Measurements from ENCODE around the gene OLA1.

- TF ChIP-seq CTCF (IDR thresholded peaks at IDR 0.05; ENCODE audit: poor library complexity, severe bottlenecking): no peak
- no peak for TF ChIP-seq RAD21 (conservative IDR thresholded peaks at IDR 0.05)
- TF ChIP-seq EZH2 (IDR thresholded peaks at IDR 0.05; ENCODE audit: borderline replicate concordance, insufficient read depth, low read length, poor library complexity, severe bottlenecking): no peak
- TF ChIP-seq TAF1 (IDR thresholded peaks at IDR 0.05; ENCODE audit: low read depth): no peak
- no peak for TF ChIP-seq POLR2AphosphoS5 (IDR thresholded peaks at IDR 0.05)
- no peak for TF ChIP-seq EP300 (conservative IDR thresholded peaks at IDR 0.05; ENCODE audit: poor library complexity, severe bottlenecking)
- TF ChIP-seq, protein P1, sequence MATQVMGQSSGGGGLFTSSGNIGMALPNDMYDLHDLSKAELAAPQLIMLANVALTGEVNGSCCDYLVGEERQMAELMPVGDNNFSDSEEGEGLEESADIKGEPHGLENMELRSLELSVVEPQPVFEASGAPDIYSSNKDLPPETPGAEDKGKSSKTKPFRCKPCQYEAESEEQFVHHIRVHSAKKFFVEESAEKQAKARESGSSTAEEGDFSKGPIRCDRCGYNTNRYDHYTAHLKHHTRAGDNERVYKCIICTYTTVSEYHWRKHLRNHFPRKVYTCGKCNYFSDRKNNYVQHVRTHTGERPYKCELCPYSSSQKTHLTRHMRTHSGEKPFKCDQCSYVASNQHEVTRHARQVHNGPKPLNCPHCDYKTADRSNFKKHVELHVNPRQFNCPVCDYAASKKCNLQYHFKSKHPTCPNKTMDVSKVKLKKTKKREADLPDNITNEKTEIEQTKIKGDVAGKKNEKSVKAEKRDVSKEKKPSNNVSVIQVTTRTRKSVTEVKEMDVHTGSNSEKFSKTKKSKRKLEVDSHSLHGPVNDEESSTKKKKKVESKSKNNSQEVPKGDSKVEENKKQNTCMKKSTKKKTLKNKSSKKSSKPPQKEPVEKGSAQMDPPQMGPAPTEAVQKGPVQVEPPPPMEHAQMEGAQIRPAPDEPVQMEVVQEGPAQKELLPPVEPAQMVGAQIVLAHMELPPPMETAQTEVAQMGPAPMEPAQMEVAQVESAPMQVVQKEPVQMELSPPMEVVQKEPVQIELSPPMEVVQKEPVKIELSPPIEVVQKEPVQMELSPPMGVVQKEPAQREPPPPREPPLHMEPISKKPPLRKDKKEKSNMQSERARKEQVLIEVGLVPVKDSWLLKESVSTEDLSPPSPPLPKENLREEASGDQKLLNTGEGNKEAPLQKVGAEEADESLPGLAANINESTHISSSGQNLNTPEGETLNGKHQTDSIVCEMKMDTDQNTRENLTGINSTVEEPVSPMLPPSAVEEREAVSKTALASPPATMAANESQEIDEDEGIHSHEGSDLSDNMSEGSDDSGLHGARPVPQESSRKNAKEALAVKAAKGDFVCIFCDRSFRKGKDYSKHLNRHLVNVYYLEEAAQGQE (IDR thresholded peaks at IDR 0.05; ENCODE audit: borderline replicate concordance): no peak
- no peak for TF ChIP-seq SMC3 (conservative IDR thresholded peaks at IDR 0.05; ENCODE audit: poor library complexity)
- TF ChIP-seq MXI1 (conservative IDR thresholded peaks at IDR 0.05; ENCODE audit: poor library complexity, severe bottlenecking): no peak
Measured at GRCh38 chr2:174219321-174219720, 29.0 kb downstream of the OLA1 start.
